Astrocyte (in vitro differentiated cells and primary cell): Measurements from ENCODE around the gene USP47. TPM values are rescaled to one million over a fixed set of nuclear protein-coding genes. Genes with fewer than 3 reads are reported as not detected.
A peak's percentile ranks its signal among the peaks of the same experiment; 100 is the strongest.

Experiments used
- DNase-seq: peaks from one replicate; pipeline ENCODE4 v3.0.0-alpha.2; 2010; ENCODE audit warnings: low read depth
- FAIRE-seq: peaks from 2 replicates; lab custom pipeline; 2011; peaks lifted over from hg19 to GRCh38; lab: Jason Lieb, UNC
- H2AFZ ChIP-seq: 2 replicates; pipeline ENCODE4 v1.6.0; 2012; ENCODE audit warnings: low read depth, low read length, inconsistent platforms
- H3K27ac ChIP-seq: 2 replicates; pipeline ENCODE4 v1.5.1; 2011; ENCODE audit warnings: low read depth, low read length, inconsistent platforms
- H3K27me3 ChIP-seq: 2 replicates; pipeline ENCODE4 v1.6.0; 2011; ENCODE audit warnings: low read length, inconsistent platforms; ENCODE audit not compliant: insufficient read depth
- H3K36me3 ChIP-seq: 2 replicates; pipeline ENCODE4 v1.5.1; 2011; ENCODE audit warnings: low read length, inconsistent platforms; ENCODE audit not compliant: insufficient read depth
- H3K4me1 ChIP-seq: 2 replicates; pipeline ENCODE4 v1.5.1; 2011; ENCODE audit warnings: low read length, inconsistent platforms; ENCODE audit not compliant: insufficient read depth
- H3K4me2 ChIP-seq: 2 replicates; pipeline ENCODE4 v1.6.0; 2012; ENCODE audit warnings: low read length, inconsistent platforms
- H3K4me3 ChIP-seq: 2 replicates; pipeline ENCODE4 v1.5.1; 2011; ENCODE audit warnings: low read depth, mild to moderate bottlenecking, low read length, inconsistent platforms; ENCODE audit not compliant: insufficient read depth
- H3K79me2 ChIP-seq: 2 replicates; pipeline ENCODE4 v1.6.0; 2012; ENCODE audit warnings: mild to moderate bottlenecking, low read length, inconsistent platforms; ENCODE audit not compliant: insufficient read depth
- H3K9ac ChIP-seq: 2 replicates; pipeline ENCODE4 v1.6.0; 2012; ENCODE audit warnings: mild to moderate bottlenecking, low read length, inconsistent platforms
- H3K9me3 ChIP-seq: 2 replicates; pipeline ENCODE4 v1.5.1; 2012; ENCODE audit warnings: low read depth, mild to moderate bottlenecking, low read length, inconsistent platforms; ENCODE audit not compliant: insufficient read depth
- H4K20me1 ChIP-seq: 2 replicates; pipeline ENCODE4 v1.6.0; 2012; ENCODE audit warnings: low read length, inconsistent platforms; ENCODE audit not compliant: insufficient read depth
- H3K27ac Mint-ChIP-seq: one replicate; pipeline ENCODE4 v1.8.0; 2021; ENCODE audit warnings: mild to moderate bottlenecking, mixed read lengths; ENCODE audit not compliant: unreplicated experiment
- H3K27me3 Mint-ChIP-seq: one replicate; pipeline ENCODE4 v1.8.0; 2021; ENCODE audit warnings: low read depth, mixed read lengths; ENCODE audit not compliant: unreplicated experiment
- H3K36me3 Mint-ChIP-seq: one replicate; pipeline ENCODE4 v1.8.0; 2021; ENCODE audit warnings: low read depth, mixed read lengths; ENCODE audit not compliant: unreplicated experiment
- H3K4me1 Mint-ChIP-seq: one replicate; pipeline ENCODE4 v1.8.0; 2021; ENCODE audit warnings: low read depth, mixed read lengths; ENCODE audit not compliant: unreplicated experiment
- H3K4me3 Mint-ChIP-seq: one replicate; pipeline ENCODE4 v1.8.0; 2021; ENCODE audit warnings: mild to moderate bottlenecking, moderate library complexity, mixed read lengths; ENCODE audit not compliant: unreplicated experiment
- H3K9me3 Mint-ChIP-seq: one replicate; pipeline ENCODE4 v1.8.0; 2021; ENCODE audit warnings: mild to moderate bottlenecking, mixed read lengths; ENCODE audit not compliant: unreplicated experiment
- EZH2 ChIP-seq: IDR thresholded peaks from 2 replicates; pipeline ENCODE4 v1.6.1; 2012; ENCODE audit warnings: mild to moderate bottlenecking, low read length, inconsistent platforms; ENCODE audit not compliant: insufficient read depth
- total RNA-seq: library from RNA; stranded (reverse); gene quantifications from 2 replicates; pipeline ENCODE4 v1.2.1, GENCODE V29; 2021
- TF ChIP-seq, protein P1 (sequence below): IDR thresholded peaks from 2 replicates; pipeline ENCODE4 v1.5.1; 2011; ENCODE audit warnings: low read depth, mild to moderate bottlenecking, inconsistent platforms, low read length, moderate library complexity; ENCODE audit not compliant: insufficient read depth

Gene USP47
- total RNA-seq, 1 donor from 2014 or later: 49.5 TPM

DNA sequence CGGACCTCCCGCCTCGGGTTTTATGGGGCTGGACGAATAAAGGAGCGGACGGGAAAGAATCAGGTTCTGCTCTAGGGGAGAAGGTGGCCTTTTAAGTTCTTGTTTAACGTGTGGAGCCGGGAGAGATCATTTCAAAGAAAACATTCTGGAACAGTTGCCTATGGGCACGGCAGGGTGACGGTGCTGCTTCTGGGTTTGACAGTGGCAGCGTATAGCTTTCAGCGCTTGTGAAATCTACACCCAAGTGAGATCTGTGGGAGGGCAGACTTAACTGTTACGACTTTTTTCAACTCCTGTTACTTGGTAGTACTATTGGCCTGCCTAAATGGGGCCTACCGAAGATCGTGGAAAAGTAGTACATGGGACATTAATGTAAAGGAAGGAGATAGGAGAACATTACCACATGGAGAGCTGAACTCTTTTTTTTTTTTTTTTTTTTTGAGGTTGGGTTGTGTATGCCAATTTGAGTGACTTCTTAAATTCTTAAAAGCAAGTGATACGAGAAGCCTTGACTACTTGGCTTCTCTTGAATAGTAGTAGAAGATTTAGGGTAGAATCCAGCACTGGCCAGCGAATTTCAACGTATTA, 743 bp downstream of the USP47 start:
- Histone ChIP-seq H3K4me1 (peaks cover 13% of the 10 kb centered on the region), H3K27ac (peak overlapping the region; percentile 98), H3K36me3 (no peaks in the 10 kb centered on the region), H3K4me3 (peak overlapping the region; percentile 88), H4K20me1 (peaks cover 49% of the 10 kb centered on the region), H3K4me2 (peak overlapping the region; percentile 87), H3K79me2 (peaks cover 56% of the 10 kb centered on the region), H2AFZ (peak overlapping the region; percentile 97), H3K27me3 (no peaks in the 10 kb centered on the region), H3K9ac (peak overlapping the region; percentile 99), H3K9me3 (no peaks in the 10 kb centered on the region)
- no peaks in the 10 kb centered on the region for H3K36me3 Mint-ChIP-seq
- no peaks in the 10 kb centered on the region for H3K27me3 Mint-ChIP-seq
- no peak overlapping the region for H3K27ac Mint-ChIP-seq
- H3K4me1 Mint-ChIP-seq: peaks cover 24% of the 10 kb centered on the region
- no peaks in the 10 kb centered on the region for H3K9me3 Mint-ChIP-seq
- FAIRE-seq: no peak
- no peak overlapping the region for H3K4me3 Mint-ChIP-seq
- TF ChIP-seq EZH2: no peak
- TF ChIP-seq, protein P1, sequence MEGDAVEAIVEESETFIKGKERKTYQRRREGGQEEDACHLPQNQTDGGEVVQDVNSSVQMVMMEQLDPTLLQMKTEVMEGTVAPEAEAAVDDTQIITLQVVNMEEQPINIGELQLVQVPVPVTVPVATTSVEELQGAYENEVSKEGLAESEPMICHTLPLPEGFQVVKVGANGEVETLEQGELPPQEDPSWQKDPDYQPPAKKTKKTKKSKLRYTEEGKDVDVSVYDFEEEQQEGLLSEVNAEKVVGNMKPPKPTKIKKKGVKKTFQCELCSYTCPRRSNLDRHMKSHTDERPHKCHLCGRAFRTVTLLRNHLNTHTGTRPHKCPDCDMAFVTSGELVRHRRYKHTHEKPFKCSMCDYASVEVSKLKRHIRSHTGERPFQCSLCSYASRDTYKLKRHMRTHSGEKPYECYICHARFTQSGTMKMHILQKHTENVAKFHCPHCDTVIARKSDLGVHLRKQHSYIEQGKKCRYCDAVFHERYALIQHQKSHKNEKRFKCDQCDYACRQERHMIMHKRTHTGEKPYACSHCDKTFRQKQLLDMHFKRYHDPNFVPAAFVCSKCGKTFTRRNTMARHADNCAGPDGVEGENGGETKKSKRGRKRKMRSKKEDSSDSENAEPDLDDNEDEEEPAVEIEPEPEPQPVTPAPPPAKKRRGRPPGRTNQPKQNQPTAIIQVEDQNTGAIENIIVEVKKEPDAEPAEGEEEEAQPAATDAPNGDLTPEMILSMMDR: no peak
- peak; percentile 80 for DNase-seq

GRCh38 chr11:11843211-11843621, 1.4 kb downstream of the USP47 start:
- H3K36me3 ChIP-seq: no peaks in the 10 kb centered on the region
- Mint-ChIP-seq H3K27me3 (no peaks in the 10 kb centered on the region), H3K4me3 (no peak overlapping the region), H3K27ac (no peak overlapping the region), H3K4me1 (peaks cover 26% of the 10 kb centered on the region), H3K36me3 (no peaks in the 10 kb centered on the region), H3K9me3 (no peaks in the 10 kb centered on the region)
- H3K9ac ChIP-seq: peak overlapping the region; percentile 99
- peaks cover 56% of the 10 kb centered on the region for H4K20me1 ChIP-seq
- TF ChIP-seq EZH2: no peak
- TF ChIP-seq, protein P1: no peak
- no peaks in the 10 kb centered on the region for H3K9me3 ChIP-seq
- FAIRE-seq: peak; percentile 79
- H3K79me2 ChIP-seq: peaks cover 63% of the 10 kb centered on the region
- peak overlapping the region; percentile 98 for H3K27ac ChIP-seq
- peak; percentile 78 for DNase-seq
- peaks cover 13% of the 10 kb centered on the region for H3K4me1 ChIP-seq
- H3K4me2 ChIP-seq: peak overlapping the region; percentile 87
- no peak overlapping the region for H2AFZ ChIP-seq
- peak overlapping the region; percentile 88 for H3K4me3 ChIP-seq
- no peaks in the 10 kb centered on the region for H3K27me3 ChIP-seq

- Mint-ChIP-seq H3K4me3 (no peak overlapping the region), H3K27ac (no peak overlapping the region), H3K36me3 (no peaks in the 10 kb centered on the region), H3K27me3 (no peaks in the 10 kb centered on the region), H3K9me3 (no peaks in the 10 kb centered on the region), H3K4me1 (peaks cover 26% of the 10 kb centered on the region)
- Histone ChIP-seq H3K9ac (peak overlapping the region; percentile 99), H3K27me3 (no peaks in the 10 kb centered on the region), H4K20me1 (peaks cover 60% of the 10 kb centered on the region), H3K27ac (peak overlapping the region; percentile 98), H3K36me3 (no peaks in the 10 kb centered on the region), H3K9me3 (no peaks in the 10 kb centered on the region), H3K79me2 (peaks cover 68% of the 10 kb centered on the region), H3K4me2 (peak overlapping the region; percentile 87), H3K4me3 (peak overlapping the region; percentile 88), H3K4me1 (peaks cover 13% of the 10 kb centered on the region), H2AFZ (no peak overlapping the region)
- no peak for TF ChIP-seq EZH2
- TF ChIP-seq, protein P1: no peak
- FAIRE-seq (no peak), DNase-seq (no peak)
Observed at GRCh38 chr11:11843642-11844041, 1.9 kb downstream of the USP47 start.
